MM.1S (cell line): ENCODE data around the gene BDH2.

ENCODE experiments used
- EZH2 ChIP-seq: fragments of 300-600 bp; sonication (generic); optimal IDR thresholded peaks from 2 replicates; pipeline ENCODE3; 2017; ENCODE audit warnings: low read depth, mild to moderate bottlenecking, antibody characterized with exemption, low read length, mixed read lengths
- TF ChIP-seq, protein P1 (sequence below): fragments of 300-600 bp; sonication (generic); IDR thresholded peaks from 2 replicates; pipeline ENCODE4 v1.5.1; 2016; ENCODE audit warnings: antibody characterized with exemption, low read length, mixed read lengths

DNA sequence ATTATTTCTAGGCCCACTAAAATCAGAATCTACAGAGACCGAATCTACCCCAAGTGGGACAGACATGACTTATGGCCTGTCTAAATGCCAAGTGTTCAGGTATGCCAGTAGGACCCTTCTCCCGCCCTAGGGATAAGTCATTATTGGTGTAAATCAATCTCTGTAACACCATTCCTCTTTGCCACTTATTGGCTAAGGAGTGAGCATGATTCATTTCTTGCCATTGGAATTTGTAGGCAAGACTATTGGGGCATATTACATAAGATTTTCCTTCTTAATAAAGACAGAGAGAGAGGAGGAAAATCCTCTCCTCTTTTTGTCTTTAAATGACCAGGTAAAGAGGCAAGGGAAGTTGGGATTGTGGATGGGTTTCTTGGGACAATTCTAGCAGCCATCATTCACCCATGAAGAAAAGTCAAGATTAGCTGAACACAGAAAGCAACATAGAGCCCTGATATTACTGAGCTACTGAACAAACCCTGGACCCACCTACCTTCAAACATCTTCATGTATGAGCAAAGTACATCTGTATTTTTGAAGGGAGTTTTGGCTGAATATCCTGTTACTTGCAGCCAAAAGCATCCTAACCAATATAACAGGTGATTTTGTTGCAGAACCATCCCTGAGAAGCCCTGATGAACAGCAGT is 25.7 kb downstream of the BDH2 start:
- TF ChIP-seq, protein P1, sequence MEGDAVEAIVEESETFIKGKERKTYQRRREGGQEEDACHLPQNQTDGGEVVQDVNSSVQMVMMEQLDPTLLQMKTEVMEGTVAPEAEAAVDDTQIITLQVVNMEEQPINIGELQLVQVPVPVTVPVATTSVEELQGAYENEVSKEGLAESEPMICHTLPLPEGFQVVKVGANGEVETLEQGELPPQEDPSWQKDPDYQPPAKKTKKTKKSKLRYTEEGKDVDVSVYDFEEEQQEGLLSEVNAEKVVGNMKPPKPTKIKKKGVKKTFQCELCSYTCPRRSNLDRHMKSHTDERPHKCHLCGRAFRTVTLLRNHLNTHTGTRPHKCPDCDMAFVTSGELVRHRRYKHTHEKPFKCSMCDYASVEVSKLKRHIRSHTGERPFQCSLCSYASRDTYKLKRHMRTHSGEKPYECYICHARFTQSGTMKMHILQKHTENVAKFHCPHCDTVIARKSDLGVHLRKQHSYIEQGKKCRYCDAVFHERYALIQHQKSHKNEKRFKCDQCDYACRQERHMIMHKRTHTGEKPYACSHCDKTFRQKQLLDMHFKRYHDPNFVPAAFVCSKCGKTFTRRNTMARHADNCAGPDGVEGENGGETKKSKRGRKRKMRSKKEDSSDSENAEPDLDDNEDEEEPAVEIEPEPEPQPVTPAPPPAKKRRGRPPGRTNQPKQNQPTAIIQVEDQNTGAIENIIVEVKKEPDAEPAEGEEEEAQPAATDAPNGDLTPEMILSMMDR, result no peak
- TF ChIP-seq EZH2, result no peak
